H9 (cell line): ENCODE data around the gene KRT32. TPM values are rescaled to one million over a fixed set of nuclear protein-coding genes. Genes with fewer than 3 reads are reported as not detected.
A peak's percentile ranks its signal among the peaks of the same experiment; 100 is the strongest.

Experiments used
- DNase-seq: peaks from one replicate; pipeline ENCODE4 v3.0.0-alpha.2; 2017
- H2AFZ ChIP-seq: one replicate; pipeline ENCODE4 v1.6.1; 2013; ENCODE audit warnings: mild to moderate bottlenecking, low read length, control low read depth, moderate library complexity
- H2AK5ac ChIP-seq: 2 replicates; pipeline ENCODE4 v1.6.1; 2013; ENCODE audit warnings: low read length, control low read depth, mixed read lengths; ENCODE audit not compliant: insufficient read length
- H2BK120ac ChIP-seq: one replicate; pipeline ENCODE4 v1.6.1; 2013; ENCODE audit warnings: low read depth, mild to moderate bottlenecking, low read length, control low read depth, inconsistent platforms; ENCODE audit not compliant: poor library complexity, severe bottlenecking
- H2BK12ac ChIP-seq: 2 replicates; pipeline ENCODE4 v1.6.1; 2013; ENCODE audit warnings: low read length, control low read depth, mixed read lengths, low read depth; ENCODE audit not compliant: insufficient read length
- H2BK15ac ChIP-seq: 2 replicates; pipeline ENCODE4 v1.6.1; 2013; ENCODE audit warnings: low read depth, low read length, control low read depth
- H2BK20ac ChIP-seq: one replicate; pipeline ENCODE4 v1.6.1; 2013; ENCODE audit warnings: low read depth, mild to moderate bottlenecking, low read length, control low read depth, inconsistent platforms; ENCODE audit not compliant: poor library complexity, severe bottlenecking
- H2BK5ac ChIP-seq: 2 replicates; pipeline ENCODE4 v1.6.1; 2013; ENCODE audit warnings: low read length, control low read depth, mixed read lengths; ENCODE audit not compliant: insufficient read length
- H3K14ac ChIP-seq: 2 replicates; pipeline ENCODE4 v1.6.1; 2013; ENCODE audit warnings: low read length, control low read depth; ENCODE audit not compliant: insufficient read depth
- H3K18ac ChIP-seq: 2 replicates; pipeline ENCODE4 v1.6.1; 2013; ENCODE audit warnings: low read depth, mild to moderate bottlenecking, mixed read lengths, low read length, control low read depth; ENCODE audit not compliant: insufficient read length
- H3K23ac ChIP-seq: 2 replicates; pipeline ENCODE4 v1.6.1; 2013; ENCODE audit warnings: low read length, control low read depth, mixed read lengths, low read depth; ENCODE audit not compliant: insufficient read length
- H3K23me2 ChIP-seq: 2 replicates; pipeline ENCODE4 v1.6.1; 2013; ENCODE audit warnings: low read depth, mild to moderate bottlenecking, mixed read lengths, low read length, control low read depth; ENCODE audit not compliant: insufficient read length, poor library complexity, severe bottlenecking
- H3K27ac ChIP-seq: 2 replicates; pipeline ENCODE4 v1.5.1; 2013; ENCODE audit warnings: low read length, control low read depth, mixed read lengths, low read depth; ENCODE audit not compliant: insufficient read length
- H3K27me3 ChIP-seq: 2 replicates; pipeline ENCODE4 v1.6.1; 2013; ENCODE audit warnings: low read length, control low read depth, inconsistent platforms; ENCODE audit not compliant: insufficient read depth
- H3K4ac ChIP-seq: 2 replicates; pipeline ENCODE4 v1.6.1; 2013; ENCODE audit warnings: low read depth, mild to moderate bottlenecking, control low read depth, inconsistent platforms, low read length, moderate library complexity
- H3K4me1 ChIP-seq: 2 replicates; pipeline ENCODE4 v1.6.1; 2013; ENCODE audit warnings: low read length, control low read depth, inconsistent platforms; ENCODE audit not compliant: insufficient read depth
- H3K4me2 ChIP-seq: 2 replicates; pipeline ENCODE4 v1.6.1; 2013; ENCODE audit warnings: low read length, control low read depth, mixed read lengths; ENCODE audit not compliant: insufficient read length, insufficient read depth
- H3K56ac ChIP-seq: 2 replicates; pipeline ENCODE4 v1.6.1; 2013; ENCODE audit warnings: low read depth, mild to moderate bottlenecking, mixed read lengths, low read length, control low read depth; ENCODE audit not compliant: insufficient read length
- H3K79me1 ChIP-seq: 2 replicates; pipeline ENCODE4 v1.6.1; 2013; ENCODE audit warnings: low read depth, mild to moderate bottlenecking, moderate library complexity, low read length, control low read depth, inconsistent platforms; ENCODE audit not compliant: insufficient read depth, poor library complexity, severe bottlenecking
- H3K79me2 ChIP-seq: 2 replicates; pipeline ENCODE4 v1.6.1; 2013; ENCODE audit warnings: low read length, control low read depth, inconsistent platforms; ENCODE audit not compliant: insufficient read depth
- H3K9ac ChIP-seq: 2 replicates; pipeline ENCODE4 v1.6.1; 2013; ENCODE audit warnings: low read length, control low read depth, mixed read lengths; ENCODE audit not compliant: insufficient read length; ENCODE audit errors: extremely low read depth
- H3K9me3 ChIP-seq: one replicate; pipeline ENCODE4 v1.6.1; 2013; ENCODE audit warnings: low read depth, low read length, inconsistent platforms; ENCODE audit not compliant: control insufficient read depth
- H3T11ph ChIP-seq: one replicate; pipeline ENCODE4 v1.6.1; 2013; ENCODE audit warnings: mild to moderate bottlenecking, low read length, control low read depth, inconsistent platforms
- H4K20me1 ChIP-seq: one replicate; pipeline ENCODE4 v1.6.1; 2013; ENCODE audit not compliant: control insufficient read depth, insufficient read length, insufficient read depth
- H4K5ac ChIP-seq: 2 replicates; pipeline ENCODE4 v1.6.1; 2013; ENCODE audit warnings: low read depth, mild to moderate bottlenecking, mixed read lengths, low read length, control low read depth; ENCODE audit not compliant: insufficient read length
- H4K8ac ChIP-seq: replicated peaks from 2 replicates; pipeline ENCODE4 v1.6.1; 2013; ENCODE audit warnings: low read length, control low read depth, mixed read lengths, low read depth; ENCODE audit not compliant: insufficient read length
- H4K91ac ChIP-seq: 2 replicates; pipeline ENCODE4 v1.6.1; 2013; ENCODE audit warnings: low read depth, mild to moderate bottlenecking, moderate library complexity, mixed read lengths, low read length, control low read depth; ENCODE audit not compliant: insufficient read length
- H3K27ac Mint-ChIP-seq, 3 experiments: 2 replicates in 2 of 3; 3 replicates in 1 of 3; pipeline ENCODE4 v1.8.0; 2020 to 2021; ENCODE audit warnings: mixed read lengths in 3 of 3, mild to moderate bottlenecking in 1 of 3, moderate library complexity in 1 of 3
- H3K27me3 Mint-ChIP-seq: 2 replicates; pipeline ENCODE4 v1.8.0; 2021; ENCODE audit warnings: low read depth, mild to moderate bottlenecking, moderate library complexity, mixed read lengths
- H3K36me3 Mint-ChIP-seq, 3 experiments: 2 replicates in 2 of 3; 3 replicates in 1 of 3; pipeline ENCODE4 v1.8.0; 2020 to 2021; ENCODE audit warnings: low read depth in 3 of 3, mixed read lengths in 3 of 3; ENCODE audit not compliant: insufficient read depth in 1 of 3
- H3K4me1 Mint-ChIP-seq, 2 experiments: 2 replicates each; pipeline ENCODE4 v1.8.0; 2020; ENCODE audit warnings: mixed read lengths in 2 of 2
- H3K4me3 Mint-ChIP-seq, 2 experiments: 2 replicates in 1 of 2; 3 replicates in 1 of 2; pipeline ENCODE4 v1.8.0; 2020 to 2021; ENCODE audit warnings: mild to moderate bottlenecking in 2 of 2, mixed read lengths in 2 of 2, moderate library complexity in 1 of 2
- H3K9me3 Mint-ChIP-seq, 2 experiments: 2 replicates in 1 of 2; 3 replicates in 1 of 2; pipeline ENCODE4 v1.8.0; 2020; ENCODE audit warnings: mild to moderate bottlenecking in 2 of 2, mixed read lengths in 2 of 2, moderate library complexity in 1 of 2
- WGBS: extraction: QIAGEN DNeasy Blood & Tissue Kit; methylation state at CpG from one replicate; pipeline ENCODE4 v1.1.7; 2013; ENCODE audit warnings: missing lambda C conversion rate, low lambda C conversion rate, mixed read lengths; ENCODE audit not compliant: insufficient read length; ENCODE audit errors: extremely low coverage; 5-methylcytosine and 5-hydroxymethylcytosine counted together
- total RNA-seq: library from RNA; stranded (reverse); gene quantifications from 2 replicates; pipeline ENCODE4 v1.2.1, GENCODE V29; 2021
- TF ChIP-seq, protein P1 (sequence below): fragments of 200-600 bp; sonication (generic); conservative IDR thresholded peaks from 3 replicates; pipeline ENCODE4 v1.8.0; 2021; ENCODE audit warnings: antibody characterized with exemption, mild to moderate bottlenecking

The KRT32 gene
- total RNA-seq, 1 experiment from 2014 or later = not detected

DNA sequence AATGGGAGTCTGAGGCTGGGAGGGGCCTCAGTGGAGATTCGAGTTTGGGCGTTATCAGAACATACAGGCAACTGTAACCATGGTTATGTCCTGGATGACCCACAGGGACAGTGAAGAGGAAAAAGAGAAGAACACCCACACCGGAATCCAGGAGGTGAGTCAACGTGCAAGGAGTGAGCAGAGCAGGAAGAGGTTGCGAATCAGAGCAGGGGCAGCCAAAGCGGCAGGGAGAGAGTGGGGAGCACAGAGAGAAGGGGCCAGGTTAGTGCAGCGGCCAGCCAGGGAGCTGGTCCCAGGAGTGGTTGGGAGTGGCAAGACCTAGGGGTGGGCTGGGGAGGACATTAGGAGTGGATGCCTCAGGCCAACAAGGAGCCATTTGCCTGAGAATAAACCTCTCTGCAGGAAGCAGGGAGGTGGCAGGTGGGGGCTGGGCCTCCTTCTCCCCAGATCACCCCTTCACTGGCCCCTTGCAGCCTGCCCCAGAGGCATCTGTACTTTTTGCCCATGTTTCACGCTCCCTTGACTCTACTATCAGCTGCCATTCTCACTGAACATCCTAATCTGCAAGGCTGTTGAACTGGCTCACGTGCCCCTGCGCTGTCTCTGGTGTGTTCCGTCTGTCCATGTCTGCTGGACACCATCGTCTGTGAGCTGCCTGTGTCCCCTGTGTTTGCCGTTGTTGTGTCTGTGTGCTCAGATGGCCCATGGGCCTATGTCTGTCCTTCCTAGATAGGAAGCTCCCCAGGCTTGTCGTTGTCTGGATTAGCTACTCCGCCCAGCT is 33.1 kb upstream of the KRT32 start:
- peak overlapping the region; percentile 21; the same call in 1 of the 2 replicates for H3K14ac ChIP-seq
- H3K18ac ChIP-seq = no peak overlapping the region
- H3T11ph ChIP-seq = no peak overlapping the region
- TF ChIP-seq, protein P1, sequence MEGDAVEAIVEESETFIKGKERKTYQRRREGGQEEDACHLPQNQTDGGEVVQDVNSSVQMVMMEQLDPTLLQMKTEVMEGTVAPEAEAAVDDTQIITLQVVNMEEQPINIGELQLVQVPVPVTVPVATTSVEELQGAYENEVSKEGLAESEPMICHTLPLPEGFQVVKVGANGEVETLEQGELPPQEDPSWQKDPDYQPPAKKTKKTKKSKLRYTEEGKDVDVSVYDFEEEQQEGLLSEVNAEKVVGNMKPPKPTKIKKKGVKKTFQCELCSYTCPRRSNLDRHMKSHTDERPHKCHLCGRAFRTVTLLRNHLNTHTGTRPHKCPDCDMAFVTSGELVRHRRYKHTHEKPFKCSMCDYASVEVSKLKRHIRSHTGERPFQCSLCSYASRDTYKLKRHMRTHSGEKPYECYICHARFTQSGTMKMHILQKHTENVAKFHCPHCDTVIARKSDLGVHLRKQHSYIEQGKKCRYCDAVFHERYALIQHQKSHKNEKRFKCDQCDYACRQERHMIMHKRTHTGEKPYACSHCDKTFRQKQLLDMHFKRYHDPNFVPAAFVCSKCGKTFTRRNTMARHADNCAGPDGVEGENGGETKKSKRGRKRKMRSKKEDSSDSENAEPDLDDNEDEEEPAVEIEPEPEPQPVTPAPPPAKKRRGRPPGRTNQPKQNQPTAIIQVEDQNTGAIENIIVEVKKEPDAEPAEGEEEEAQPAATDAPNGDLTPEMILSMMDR = no peak
- no peak overlapping the region for H2BK12ac ChIP-seq
- H3K79me1 ChIP-seq = no peaks in the 10 kb centered on the region
- no peak overlapping the region for H4K8ac ChIP-seq
- peaks cover 3% of the 10 kb centered on the region; the same call in 1 of the 2 replicates for H3K4me1 ChIP-seq
- Mint-ChIP-seq H3K27ac (peak overlapping the region in 2 of 3 experiments; percentile 0 to 9; a peak in 2 of 7 replicates), H3K36me3 (no peaks in the 10 kb centered on the region), H3K27me3 (peaks cover 4% of the 10 kb centered on the region), H3K4me3 (no peak overlapping the region), H3K9me3 (no peaks in the 10 kb centered on the region), H3K4me1 (peaks cover 39 to 43% of the 10 kb centered on the region in 2 experiments)
- H3K23me2 ChIP-seq = no peaks in the 10 kb centered on the region
- H3K4ac ChIP-seq = no peak overlapping the region
- WGBS = no CpG with 5 or more reads among the region's 15 CpGs
- H3K23ac ChIP-seq = no peak overlapping the region
- no peaks in the 10 kb centered on the region for H4K20me1 ChIP-seq
- H2AK5ac ChIP-seq = no peak overlapping the region
- peak; percentile 62 for DNase-seq
- H2AFZ ChIP-seq = no peak overlapping the region
- no peak overlapping the region for H4K91ac ChIP-seq
- no peak overlapping the region for H2BK5ac ChIP-seq
- no peaks in the 10 kb centered on the region for H3K9me3 ChIP-seq
- H3K56ac ChIP-seq = no peak overlapping the region
- H2BK20ac ChIP-seq = no peak overlapping the region
- no peak overlapping the region for H2BK120ac ChIP-seq
- H4K5ac ChIP-seq = no peak overlapping the region
- H3K79me2 ChIP-seq = no peaks in the 10 kb centered on the region
- no peak overlapping the region for H3K9ac ChIP-seq
- H3K4me2 ChIP-seq = no peak overlapping the region
- no peak overlapping the region for H2BK15ac ChIP-seq
- H3K27ac ChIP-seq = no peak overlapping the region
- no peaks in the 10 kb centered on the region for H3K27me3 ChIP-seq
